Loucy (cell line): ENCODE measurements around the gene LRRC71.

Experiments
- EZH2phosphoT487 ChIP-seq: fragments of 200-600 bp; IDR thresholded peaks from 2 replicates; pipeline ENCODE4 v1.6.1; 2018; ENCODE audit warnings: antibody characterized with exemption, mild to moderate bottlenecking, moderate library complexity, borderline replicate concordance
- TF ChIP-seq, protein P1 (sequence below): fragments of 200-600 bp; sonication (generic); conservative IDR thresholded peaks from 2 replicates; pipeline ENCODE4 v1.5.1; 2014; ENCODE audit warnings: mild to moderate bottlenecking, antibody characterized with exemption, low read length

- TF ChIP-seq, protein P1, sequence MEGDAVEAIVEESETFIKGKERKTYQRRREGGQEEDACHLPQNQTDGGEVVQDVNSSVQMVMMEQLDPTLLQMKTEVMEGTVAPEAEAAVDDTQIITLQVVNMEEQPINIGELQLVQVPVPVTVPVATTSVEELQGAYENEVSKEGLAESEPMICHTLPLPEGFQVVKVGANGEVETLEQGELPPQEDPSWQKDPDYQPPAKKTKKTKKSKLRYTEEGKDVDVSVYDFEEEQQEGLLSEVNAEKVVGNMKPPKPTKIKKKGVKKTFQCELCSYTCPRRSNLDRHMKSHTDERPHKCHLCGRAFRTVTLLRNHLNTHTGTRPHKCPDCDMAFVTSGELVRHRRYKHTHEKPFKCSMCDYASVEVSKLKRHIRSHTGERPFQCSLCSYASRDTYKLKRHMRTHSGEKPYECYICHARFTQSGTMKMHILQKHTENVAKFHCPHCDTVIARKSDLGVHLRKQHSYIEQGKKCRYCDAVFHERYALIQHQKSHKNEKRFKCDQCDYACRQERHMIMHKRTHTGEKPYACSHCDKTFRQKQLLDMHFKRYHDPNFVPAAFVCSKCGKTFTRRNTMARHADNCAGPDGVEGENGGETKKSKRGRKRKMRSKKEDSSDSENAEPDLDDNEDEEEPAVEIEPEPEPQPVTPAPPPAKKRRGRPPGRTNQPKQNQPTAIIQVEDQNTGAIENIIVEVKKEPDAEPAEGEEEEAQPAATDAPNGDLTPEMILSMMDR: no peak
- no peak for TF ChIP-seq EZH2phosphoT487
Observed at GRCh38 chr1:156933136-156933535, 12.7 kb downstream of the LRRC71 start.
